Suprapubic skin (tissue), 4 donors: ENCODE data around the gene STXBP2.

ENCODE experiments used
- EP300 ChIP-seq: sonication (generic); formaldehyde crosslinking; IDR thresholded peaks from one replicate; pipeline ENCODE4 v1.6.1; 2017; ENCODE audit warnings: antibody characterized with exemption
- POLR2A ChIP-seq, 2 donors: fragments of 450-650 bp; IDR thresholded peaks; one replicate each; pipeline ENCODE4 v1.6.1; 2017; ENCODE audit warnings: antibody characterized with exemption in 2 of 2, mild to moderate bottlenecking in 2 of 2, moderate library complexity in 2 of 2
- POLR2AphosphoS5 ChIP-seq, 3 donors: sonication (generic); formaldehyde crosslinking; IDR thresholded peaks; one replicate each; pipeline ENCODE4 v1.6.1; 2017; ENCODE audit warnings: antibody characterized with exemption in 3 of 3
- TF ChIP-seq, protein P1 (sequence below), 2 donors: fragments of 200-600 bp in 1 of 2; fragments of 450-650 bp in 1 of 2; sonication (generic) in 1 of 2; IDR thresholded peaks; one replicate each; pipeline ENCODE4 v1.5.1; 2016 to 2019; ENCODE audit warnings: antibody characterized with exemption in 2 of 2, mild to moderate bottlenecking in 1 of 2, moderate library complexity in 1 of 2

DNA sequence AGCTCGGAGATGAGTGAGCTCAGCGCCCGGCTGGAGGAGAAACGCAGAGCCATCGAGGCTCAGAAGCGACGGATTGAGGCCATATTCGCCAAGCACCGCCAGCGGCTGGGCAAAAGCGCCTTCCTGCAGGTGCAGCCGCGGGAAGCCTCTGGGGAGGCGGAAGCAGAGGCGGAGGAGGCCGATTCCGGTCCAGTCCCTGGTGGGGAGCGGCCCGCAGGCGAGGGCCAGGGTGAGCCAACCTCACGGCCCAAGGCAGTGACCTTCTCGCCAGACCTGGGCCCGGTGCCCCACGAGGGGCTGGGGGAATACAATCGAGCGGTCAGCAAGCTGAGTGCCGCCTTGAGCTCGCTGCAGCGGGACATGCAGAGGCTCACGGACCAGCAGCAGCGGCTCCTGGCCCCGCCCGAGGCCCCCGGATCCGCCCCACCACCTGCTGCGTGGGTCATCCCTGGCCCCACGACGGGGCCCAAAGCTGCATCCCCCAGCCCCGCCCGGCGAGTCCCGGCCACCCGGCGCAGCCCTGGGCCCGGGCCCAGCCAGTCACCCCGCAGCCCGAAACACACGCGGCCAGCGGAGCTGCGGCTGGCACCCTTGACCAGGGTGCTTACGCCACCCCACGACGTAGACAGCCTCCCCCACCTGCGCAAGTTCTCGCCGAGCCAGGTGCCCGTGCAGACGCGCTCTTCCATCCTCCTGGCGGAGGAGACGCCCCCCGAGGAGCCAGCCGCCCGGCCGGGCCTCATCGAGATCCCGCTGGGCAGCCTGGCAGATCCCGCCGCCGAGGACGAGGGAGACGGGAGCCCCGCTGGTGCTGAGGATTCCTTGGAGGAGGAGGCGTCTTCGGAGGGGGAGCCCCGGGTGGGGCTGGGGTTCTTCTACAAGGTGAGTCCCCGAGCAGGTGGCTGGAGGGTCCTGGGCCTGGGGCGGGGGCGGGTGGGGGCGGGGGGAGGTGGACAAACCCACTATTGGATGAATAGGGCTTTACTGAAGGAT, 24.3 kb upstream of the STXBP2 start:
- TF ChIP-seq, protein P1, sequence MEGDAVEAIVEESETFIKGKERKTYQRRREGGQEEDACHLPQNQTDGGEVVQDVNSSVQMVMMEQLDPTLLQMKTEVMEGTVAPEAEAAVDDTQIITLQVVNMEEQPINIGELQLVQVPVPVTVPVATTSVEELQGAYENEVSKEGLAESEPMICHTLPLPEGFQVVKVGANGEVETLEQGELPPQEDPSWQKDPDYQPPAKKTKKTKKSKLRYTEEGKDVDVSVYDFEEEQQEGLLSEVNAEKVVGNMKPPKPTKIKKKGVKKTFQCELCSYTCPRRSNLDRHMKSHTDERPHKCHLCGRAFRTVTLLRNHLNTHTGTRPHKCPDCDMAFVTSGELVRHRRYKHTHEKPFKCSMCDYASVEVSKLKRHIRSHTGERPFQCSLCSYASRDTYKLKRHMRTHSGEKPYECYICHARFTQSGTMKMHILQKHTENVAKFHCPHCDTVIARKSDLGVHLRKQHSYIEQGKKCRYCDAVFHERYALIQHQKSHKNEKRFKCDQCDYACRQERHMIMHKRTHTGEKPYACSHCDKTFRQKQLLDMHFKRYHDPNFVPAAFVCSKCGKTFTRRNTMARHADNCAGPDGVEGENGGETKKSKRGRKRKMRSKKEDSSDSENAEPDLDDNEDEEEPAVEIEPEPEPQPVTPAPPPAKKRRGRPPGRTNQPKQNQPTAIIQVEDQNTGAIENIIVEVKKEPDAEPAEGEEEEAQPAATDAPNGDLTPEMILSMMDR (IDR thresholded peaks at IDR 0.05), result no peak
- no peak for TF ChIP-seq EP300
- TF ChIP-seq POLR2A (IDR thresholded peaks at IDR 0.05), result no peak
- no peak for TF ChIP-seq POLR2AphosphoS5 (IDR thresholded peaks at IDR 0.05)
